GM23338 (cell line): ENCODE data around the gene C1orf141. TPM values are rescaled to one million over a fixed set of nuclear protein-coding genes. Genes with fewer than 3 reads are reported as not detected.
"Not testable (repeated sequence)": the region's sequence is repeated elsewhere in the genome, so short reads cannot be mapped to it uniquely, and the experiment has no call there.

Experiments
- ATAC-seq: fragments of 200-7000 bp; cut with Tn5 transposase; 3 replicates; pipeline ENCODE4 v1.9.1; 2020
- DNase-seq: peaks from one replicate; pipeline ENCODE4 v3.0.0-alpha.2; 2015; ENCODE audit warnings: low spot score
- H2AFZ ChIP-seq: fragments of 200-600 bp; sonication (generic); 2 replicates; pipeline ENCODE4 v1.8.0; 2016; ENCODE audit warnings: antibody characterized with exemption, mild to moderate bottlenecking, moderate library complexity
- H3F3A ChIP-seq: fragments of 200-600 bp; sonication (generic); replicated peaks from 2 replicates; pipeline ENCODE4 v1.8.0; 2017; ENCODE audit warnings: antibody characterized with exemption, mixed run types, low read depth
- H3K27ac ChIP-seq: fragments of 200-600 bp; sonication (generic); 2 replicates; pipeline ENCODE4 v1.6.1; 2016; ENCODE audit warnings: low read depth
- H3K27me3 ChIP-seq: fragments of 200-600 bp; sonication (generic); 2 replicates; pipeline ENCODE4 v1.8.0; 2016; ENCODE audit warnings: mild to moderate bottlenecking, mixed run types, moderate library complexity; ENCODE audit not compliant: insufficient read depth
- H3K36me3 ChIP-seq: fragments of 200-600 bp; sonication (generic); 2 replicates; pipeline ENCODE4 v1.8.0; 2016; ENCODE audit warnings: mild to moderate bottlenecking; ENCODE audit not compliant: insufficient read depth
- H3K4me1 ChIP-seq: fragments of 200-600 bp; sonication (generic); 2 replicates; pipeline ENCODE4 v1.8.0; 2016; ENCODE audit warnings: mild to moderate bottlenecking, moderate library complexity; ENCODE audit not compliant: insufficient read depth
- H3K4me2 ChIP-seq: fragments of 200-600 bp; sonication (generic); 2 replicates; pipeline ENCODE4 v1.7.1; 2017; ENCODE audit warnings: mixed run types
- H3K4me3 ChIP-seq: fragments of 200-600 bp; sonication (generic); 2 replicates; pipeline ENCODE4 v1.6.1; 2016; ENCODE audit warnings: mixed run types
- H3K79me2 ChIP-seq: fragments of 200-600 bp; sonication (generic); replicated peaks from 2 replicates; pipeline ENCODE4 v1.8.0; 2017; ENCODE audit warnings: mild to moderate bottlenecking; ENCODE audit not compliant: insufficient read depth
- H3K9me2 ChIP-seq: fragments of 200-600 bp; sonication (generic); 2 replicates; pipeline ENCODE4 v1.8.0; 2017; ENCODE audit not compliant: insufficient read depth
- H4K20me1 ChIP-seq: fragments of 200-600 bp; sonication (generic); replicated peaks from 2 replicates; pipeline ENCODE4 v1.8.0; 2017; ENCODE audit warnings: mild to moderate bottlenecking; ENCODE audit not compliant: insufficient read depth
- H3K27ac Mint-ChIP-seq: 2 replicates; pipeline ENCODE4 v1.8.0; 2020; ENCODE audit warnings: inconsistent platforms, mild to moderate bottlenecking, moderate library complexity, mixed read lengths
- H3K27me3 Mint-ChIP-seq: 3 replicates; pipeline ENCODE4 v1.8.0; 2022; ENCODE audit warnings: low read depth, mild to moderate bottlenecking, moderate library complexity, mixed read lengths, inconsistent platforms; ENCODE audit not compliant: insufficient read depth, poor library complexity
- H3K36me3 Mint-ChIP-seq: 3 replicates; pipeline ENCODE4 v1.8.0; 2021; ENCODE audit warnings: low read depth, mild to moderate bottlenecking, inconsistent platforms, moderate library complexity, mixed read lengths
- H3K4me1 Mint-ChIP-seq: 3 replicates; pipeline ENCODE4 v1.8.0; 2020; ENCODE audit warnings: mild to moderate bottlenecking, inconsistent platforms, mixed read lengths
- H3K4me3 Mint-ChIP-seq: 3 replicates; pipeline ENCODE4 v1.8.0; 2021; ENCODE audit warnings: moderate library complexity, mild to moderate bottlenecking, inconsistent platforms, mixed read lengths
- H3K9me3 Mint-ChIP-seq: 3 replicates; pipeline ENCODE4 v1.8.0; 2020; ENCODE audit warnings: moderate library complexity, mild to moderate bottlenecking, inconsistent platforms, mixed read lengths
- CREB1 ChIP-seq: fragments of 250-450 bp; sonication (Bioruptor Pico); IDR thresholded peaks from 2 replicates; pipeline ENCODE4 v1.5.0; 2020; ENCODE audit warnings: low read depth, mild to moderate bottlenecking, moderate library complexity
- EZH2 ChIP-seq: fragments of 200-600 bp; sonication (generic); IDR thresholded peaks from one replicate; pipeline ENCODE4 v1.8.0; 2017; ENCODE audit warnings: antibody characterized with exemption, mild to moderate bottlenecking, low read depth; ENCODE audit not compliant: unreplicated experiment
- JUNB ChIP-seq: IDR thresholded peaks from one replicate; pipeline ENCODE4 v1.6.1; 2016; ENCODE audit warnings: antibody characterized with exemption; ENCODE audit not compliant: unreplicated experiment
- POLR2AphosphoS5 ChIP-seq: IDR thresholded peaks from 2 replicates; pipeline ENCODE4 v1.6.1; 2016; ENCODE audit warnings: antibody characterized with exemption, low read depth
- STAT1 ChIP-seq: IDR thresholded peaks from one replicate; pipeline ENCODE4 v1.6.1; 2016; ENCODE audit warnings: antibody characterized with exemption; ENCODE audit not compliant: unreplicated experiment
- ZNF331 ChIP-seq: fragments of 250-450 bp; sonication (Bioruptor Pico); IDR thresholded peaks from 2 replicates; pipeline ENCODE4 v1.5.0; 2020; ENCODE audit warnings: low read depth, mild to moderate bottlenecking, moderate library complexity
- polyA plus RNA-seq: library from polyadenylated mRNA; unstranded; fragments of >200 nt; fragmentation: Nextera tagmentation; extraction: Ambion mirVana; gene quantifications from 2 replicates; pipeline ENCODE4 v1.2.1, GENCODE V29; 2016
- total RNA-seq: library from RNA; depleted of rRNA; stranded (reverse); fragments of >200 nt; shearing (Covaris generic); gene quantifications from 2 replicates; pipeline ENCODE4 v1.2.3, GENCODE V29; 2014
- TF ChIP-seq, protein P1 (sequence below): fragments of 250-450 bp; sonication (Bioruptor Pico); IDR thresholded peaks from 2 replicates; pipeline ENCODE4 v1.5.0; 2020; ENCODE audit warnings: mild to moderate bottlenecking, moderate library complexity
- TF ChIP-seq, protein P2 (sequence below): IDR thresholded peaks from one replicate; pipeline ENCODE4 v1.6.1; 2018; ENCODE audit warnings: antibody characterized with exemption; ENCODE audit not compliant: unreplicated experiment

C1orf141 gene
- total and polyA plus RNA-seq, 2 experiments from 2014 or later: not detected

DNA sequence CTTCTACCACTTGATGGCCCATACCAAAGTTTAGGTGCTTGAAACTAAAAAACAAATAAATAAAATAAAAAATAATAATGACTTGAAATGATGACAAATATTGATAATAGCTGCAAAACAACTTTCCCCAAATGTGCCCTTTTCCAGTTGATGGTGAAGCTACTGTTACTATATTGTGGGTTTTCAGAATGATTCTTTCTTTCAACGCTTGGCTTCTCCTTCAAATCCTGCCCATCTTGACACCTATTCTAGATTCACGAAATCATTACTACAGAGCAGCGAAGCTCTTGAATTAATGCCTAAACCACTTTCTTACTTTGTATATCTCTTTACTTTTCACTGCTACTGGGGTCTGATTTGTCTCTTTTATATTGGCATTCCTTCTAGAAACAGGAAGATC lies 9.2 kb upstream of the C1orf141 start (continued):
- TF ChIP-seq, protein P1, sequence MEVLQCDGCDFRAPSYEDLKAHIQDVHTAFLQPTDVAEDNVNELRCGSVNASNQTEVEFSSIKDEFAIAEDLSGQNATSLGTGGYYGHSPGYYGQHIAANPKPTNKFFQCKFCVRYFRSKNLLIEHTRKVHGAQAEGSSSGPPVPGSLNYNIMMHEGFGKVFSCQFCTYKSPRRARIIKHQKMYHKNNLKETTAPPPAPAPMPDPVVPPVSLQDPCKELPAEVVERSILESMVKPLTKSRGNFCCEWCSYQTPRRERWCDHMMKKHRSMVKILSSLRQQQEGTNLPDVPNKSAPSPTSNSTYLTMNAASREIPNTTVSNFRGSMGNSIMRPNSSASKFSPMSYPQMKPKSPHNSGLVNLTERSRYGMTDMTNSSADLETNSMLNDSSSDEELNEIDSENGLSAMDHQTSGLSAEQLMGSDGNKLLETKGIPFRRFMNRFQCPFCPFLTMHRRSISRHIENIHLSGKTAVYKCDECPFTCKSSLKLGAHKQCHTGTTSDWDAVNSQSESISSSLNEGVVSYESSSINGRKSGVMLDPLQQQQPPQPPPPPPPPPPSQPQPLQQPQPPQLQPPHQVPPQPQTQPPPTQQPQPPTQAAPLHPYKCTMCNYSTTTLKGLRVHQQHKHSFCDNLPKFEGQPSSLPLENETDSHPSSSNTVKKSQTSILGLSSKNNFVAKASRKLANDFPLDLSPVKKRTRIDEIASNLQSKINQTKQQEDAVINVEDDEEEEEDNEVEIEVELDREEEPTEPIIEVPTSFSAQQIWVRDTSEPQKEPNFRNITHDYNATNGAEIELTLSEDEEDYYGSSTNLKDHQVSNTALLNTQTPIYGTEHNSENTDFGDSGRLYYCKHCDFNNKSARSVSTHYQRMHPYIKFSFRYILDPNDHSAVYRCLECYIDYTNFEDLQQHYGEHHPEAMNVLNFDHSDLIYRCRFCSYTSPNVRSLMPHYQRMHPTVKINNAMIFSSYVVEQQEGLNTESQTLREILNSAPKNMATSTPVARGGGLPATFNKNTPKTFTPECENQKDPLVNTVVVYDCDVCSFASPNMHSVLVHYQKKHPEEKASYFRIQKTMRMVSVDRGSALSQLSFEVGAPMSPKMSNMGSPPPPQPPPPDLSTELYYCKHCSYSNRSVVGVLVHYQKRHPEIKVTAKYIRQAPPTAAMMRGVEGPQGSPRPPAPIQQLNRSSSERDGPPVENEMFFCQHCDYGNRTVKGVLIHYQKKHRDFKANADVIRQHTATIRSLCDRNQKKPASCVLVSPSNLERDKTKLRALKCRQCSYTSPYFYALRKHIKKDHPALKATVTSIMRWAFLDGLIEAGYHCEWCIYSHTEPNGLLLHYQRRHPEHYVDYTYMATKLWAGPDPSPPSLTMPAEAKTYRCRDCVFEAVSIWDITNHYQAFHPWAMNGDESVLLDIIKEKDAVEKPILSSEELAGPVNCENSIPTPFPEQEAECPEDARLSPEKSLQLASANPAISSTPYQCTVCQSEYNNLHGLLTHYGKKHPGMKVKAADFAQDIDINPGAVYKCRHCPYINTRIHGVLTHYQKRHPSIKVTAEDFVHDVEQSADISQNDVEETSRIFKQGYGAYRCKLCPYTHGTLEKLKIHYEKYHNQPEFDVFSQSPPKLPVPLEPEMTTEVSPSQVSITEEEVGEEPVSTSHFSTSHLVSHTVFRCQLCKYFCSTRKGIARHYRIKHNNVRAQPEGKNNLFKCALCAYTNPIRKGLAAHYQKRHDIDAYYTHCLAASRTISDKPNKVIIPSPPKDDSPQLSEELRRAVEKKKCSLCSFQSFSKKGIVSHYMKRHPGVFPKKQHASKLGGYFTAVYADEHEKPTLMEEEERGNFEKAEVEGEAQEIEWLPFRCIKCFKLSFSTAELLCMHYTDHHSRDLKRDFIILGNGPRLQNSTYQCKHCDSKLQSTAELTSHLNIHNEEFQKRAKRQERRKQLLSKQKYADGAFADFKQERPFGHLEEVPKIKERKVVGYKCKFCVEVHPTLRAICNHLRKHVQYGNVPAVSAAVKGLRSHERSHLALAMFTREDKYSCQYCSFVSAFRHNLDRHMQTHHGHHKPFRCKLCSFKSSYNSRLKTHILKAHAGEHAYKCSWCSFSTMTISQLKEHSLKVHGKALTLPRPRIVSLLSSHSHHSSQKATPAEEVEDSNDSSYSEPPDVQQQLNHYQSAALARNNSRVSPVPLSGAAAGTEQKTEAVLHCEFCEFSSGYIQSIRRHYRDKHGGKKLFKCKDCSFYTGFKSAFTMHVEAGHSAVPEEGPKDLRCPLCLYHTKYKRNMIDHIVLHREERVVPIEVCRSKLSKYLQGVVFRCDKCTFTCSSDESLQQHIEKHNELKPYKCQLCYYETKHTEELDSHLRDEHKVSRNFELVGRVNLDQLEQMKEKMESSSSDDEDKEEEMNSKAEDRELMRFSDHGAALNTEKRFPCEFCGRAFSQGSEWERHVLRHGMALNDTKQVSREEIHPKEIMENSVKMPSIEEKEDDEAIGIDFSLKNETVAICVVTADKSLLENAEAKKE: no peak
- TF ChIP-seq, protein P2, sequence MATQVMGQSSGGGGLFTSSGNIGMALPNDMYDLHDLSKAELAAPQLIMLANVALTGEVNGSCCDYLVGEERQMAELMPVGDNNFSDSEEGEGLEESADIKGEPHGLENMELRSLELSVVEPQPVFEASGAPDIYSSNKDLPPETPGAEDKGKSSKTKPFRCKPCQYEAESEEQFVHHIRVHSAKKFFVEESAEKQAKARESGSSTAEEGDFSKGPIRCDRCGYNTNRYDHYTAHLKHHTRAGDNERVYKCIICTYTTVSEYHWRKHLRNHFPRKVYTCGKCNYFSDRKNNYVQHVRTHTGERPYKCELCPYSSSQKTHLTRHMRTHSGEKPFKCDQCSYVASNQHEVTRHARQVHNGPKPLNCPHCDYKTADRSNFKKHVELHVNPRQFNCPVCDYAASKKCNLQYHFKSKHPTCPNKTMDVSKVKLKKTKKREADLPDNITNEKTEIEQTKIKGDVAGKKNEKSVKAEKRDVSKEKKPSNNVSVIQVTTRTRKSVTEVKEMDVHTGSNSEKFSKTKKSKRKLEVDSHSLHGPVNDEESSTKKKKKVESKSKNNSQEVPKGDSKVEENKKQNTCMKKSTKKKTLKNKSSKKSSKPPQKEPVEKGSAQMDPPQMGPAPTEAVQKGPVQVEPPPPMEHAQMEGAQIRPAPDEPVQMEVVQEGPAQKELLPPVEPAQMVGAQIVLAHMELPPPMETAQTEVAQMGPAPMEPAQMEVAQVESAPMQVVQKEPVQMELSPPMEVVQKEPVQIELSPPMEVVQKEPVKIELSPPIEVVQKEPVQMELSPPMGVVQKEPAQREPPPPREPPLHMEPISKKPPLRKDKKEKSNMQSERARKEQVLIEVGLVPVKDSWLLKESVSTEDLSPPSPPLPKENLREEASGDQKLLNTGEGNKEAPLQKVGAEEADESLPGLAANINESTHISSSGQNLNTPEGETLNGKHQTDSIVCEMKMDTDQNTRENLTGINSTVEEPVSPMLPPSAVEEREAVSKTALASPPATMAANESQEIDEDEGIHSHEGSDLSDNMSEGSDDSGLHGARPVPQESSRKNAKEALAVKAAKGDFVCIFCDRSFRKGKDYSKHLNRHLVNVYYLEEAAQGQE: no peak

DNA sequence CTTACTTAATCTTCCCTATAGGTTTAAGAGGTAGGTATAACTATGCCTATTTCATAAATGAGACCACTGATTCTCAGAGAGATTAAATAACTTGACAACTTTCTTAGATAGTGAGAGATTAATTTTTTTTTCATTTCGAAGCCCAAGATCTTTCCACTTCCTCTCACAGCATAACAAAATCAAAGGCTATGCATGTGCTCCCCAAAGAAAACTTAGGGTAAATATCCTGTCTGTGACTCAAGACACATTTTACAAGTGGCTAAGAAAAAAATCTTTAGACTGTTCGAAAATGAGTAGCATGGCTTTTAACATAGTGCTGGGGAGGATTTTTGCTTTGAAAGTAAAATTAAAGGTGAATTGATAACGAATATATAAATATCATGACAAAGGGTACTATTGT lies 8.2 kb upstream of the C1orf141 start:
- H3K27ac Mint-ChIP-seq: no peak overlapping the region
- Histone ChIP-seq H3K79me2 (no peaks in the 10 kb centered on the region), H3K9me2 (0 out of 2 replicates have a peak, but pooled peaks cover 6% of the 10 kb centered on the region), H3K27me3 (no peaks in the 10 kb centered on the region), H3K4me2 (no peak overlapping the region), H3K4me1 (no peaks in the 10 kb centered on the region), H3K27ac (no peak overlapping the region), H4K20me1 (no peaks in the 10 kb centered on the region), H3K36me3 (no peaks in the 10 kb centered on the region), H3F3A (no peaks in the 10 kb centered on the region), H3K4me3 (no peak overlapping the region), H2AFZ (no peak overlapping the region)
- TF ChIP-seq STAT1 (no peak), JUNB (no peak), EZH2 (no peak), POLR2AphosphoS5 (no peak), ZNF331 (CRISPR knock-in tag) (no peak), CREB1 (no peak)
- TF ChIP-seq, protein P2: no peak
- H3K27me3 Mint-ChIP-seq: no peaks in the 10 kb centered on the region
- ATAC-seq: no peak
- H3K36me3 Mint-ChIP-seq: no peaks in the 10 kb centered on the region
- no peak for DNase-seq
- no peaks in the 10 kb centered on the region for H3K9me3 Mint-ChIP-seq
- H3K4me3 Mint-ChIP-seq: no peak overlapping the region
- H3K4me1 Mint-ChIP-seq: no peaks in the 10 kb centered on the region

DNA sequence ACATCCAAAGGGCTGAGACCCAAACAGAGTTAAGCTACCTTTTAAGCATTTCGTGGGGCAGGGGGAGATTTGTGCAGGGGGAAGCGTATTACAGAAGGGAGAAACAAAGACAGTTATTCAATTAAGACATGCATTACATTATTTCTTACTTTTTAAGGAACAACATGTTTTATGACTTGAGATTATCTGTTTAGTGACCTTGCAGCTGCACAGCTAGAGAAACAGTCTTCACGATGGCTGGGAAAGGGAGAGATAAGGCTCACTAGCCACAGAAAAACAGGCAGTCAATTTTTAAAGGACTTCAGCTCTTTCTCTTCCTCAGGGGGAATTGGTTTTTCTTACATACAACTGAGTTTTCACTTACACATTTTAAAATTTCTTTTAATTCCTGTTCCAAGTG lies 7.1 kb upstream of the C1orf141 start:
- not testable (repeated sequence) for H3K4me1 Mint-ChIP-seq, H3K4me2 ChIP-seq, H3K79me2 ChIP-seq, H3F3A ChIP-seq, ATAC-seq, H3K4me3 ChIP-seq, H3K27ac Mint-ChIP-seq, H3K4me3 Mint-ChIP-seq, H3K27me3 Mint-ChIP-seq, H3K9me2 ChIP-seq, H3K4me1 ChIP-seq, H3K36me3 Mint-ChIP-seq, H3K9me3 Mint-ChIP-seq, DNase-seq, H3K36me3 ChIP-seq, H3K27me3 ChIP-seq, H2AFZ ChIP-seq, H4K20me1 ChIP-seq, H3K27ac ChIP-seq
